HEK293 (cell line): ENCODE data around the gene ASIC4.

Experiments
- CTCF ChIA-PET: fragments of 350-600 bp; formaldehyde crosslinking; extraction: SDS; loops from one replicate; lab custom pipeline; 2021; ENCODE audit warnings: antibody characterized with exemption; lab: Yijun Ruan, JAX
- POLR2A ChIA-PET: fragments of 300-600 bp; formaldehyde crosslinking; extraction: SDS; loops from one replicate; lab custom pipeline; 2020; ENCODE audit warnings: antibody characterized with exemption, inconsistent platforms; lab: Yijun Ruan, JAX
- H3K27ac ChIP-seq: fragments of 200-500 bp; sonication (Bioruptor generic); 2 replicates; pipeline ENCODE4 v1.5.1; 2014; ENCODE audit warnings: low read depth, low read length, control low read depth, inconsistent platforms; ENCODE audit errors: extremely low read depth
- H3K36me3 ChIP-seq, 2 experiments: fragments of 200-500 bp in 1 of 2; sonication (Bioruptor generic) in 1 of 2; 1 replicate in 1 of 2; 2 replicates in 1 of 2; pipeline ENCODE4 v1.5.1; 2014 to 2017; ENCODE audit warnings: inconsistent platforms in 2 of 2, low read length in 2 of 2; ENCODE audit not compliant: control insufficient read depth in 2 of 2, insufficient read depth in 1 of 2
- H3K4me1 ChIP-seq: fragments of 200-500 bp; sonication (Bioruptor generic); 2 replicates; pipeline ENCODE4 v1.5.1; 2014; ENCODE audit warnings: mild to moderate bottlenecking, low read length, inconsistent platforms; ENCODE audit not compliant: control insufficient read depth, insufficient read depth
- H3K4me3 ChIP-seq: 2 replicates; pipeline ENCODE4 v1.5.1; 2011; ENCODE audit warnings: low read depth, mild to moderate bottlenecking, control low read depth, low read length, moderate library complexity
- H3K9me3 ChIP-seq: fragments of 200-500 bp; sonication (Bioruptor generic); 2 replicates; pipeline ENCODE4 v1.5.1; 2014; ENCODE audit warnings: low read depth, low read length, inconsistent platforms; ENCODE audit not compliant: control insufficient read depth, insufficient read depth
- GLI4 ChIP-seq: fragments of 450-650 bp; formaldehyde crosslinking; IDR thresholded peaks from 2 replicates; pipeline ENCODE4 v1.5.1; 2016; ENCODE audit warnings: missing biosample characterization, missing genetic modification characterization
- GLIS1 ChIP-seq: fragments of 450-650 bp; formaldehyde crosslinking; IDR thresholded peaks from 2 replicates; pipeline ENCODE4 v1.5.1; 2016; ENCODE audit warnings: missing biosample characterization, missing genetic modification characterization
- HOXA7 ChIP-seq: sonication (generic); formaldehyde crosslinking; IDR thresholded peaks from 2 replicates; pipeline ENCODE4 v1.8.1; 2022; ENCODE audit warnings: missing genetic modification reagents, borderline replicate concordance
- KLF1 ChIP-seq: fragments of 450-650 bp; formaldehyde crosslinking; IDR thresholded peaks from 2 replicates; pipeline ENCODE4 v1.5.1; 2016; ENCODE audit warnings: missing biosample characterization, missing genetic modification characterization
- MYNN ChIP-seq: fragments of 450-650 bp; formaldehyde crosslinking; IDR thresholded peaks from 2 replicates; pipeline ENCODE4 v1.5.1; 2016; ENCODE audit warnings: missing biosample characterization, missing genetic modification characterization, borderline replicate concordance
- PRDM1 ChIP-seq: fragments of 450-650 bp; formaldehyde crosslinking; IDR thresholded peaks from 2 replicates; pipeline ENCODE4; 2016; ENCODE audit warnings: missing biosample characterization, missing genetic modification characterization
- SALL2 ChIP-seq: fragments of 450-650 bp; formaldehyde crosslinking; IDR thresholded peaks from 2 replicates; pipeline ENCODE4 v1.5.0; 2017; ENCODE audit warnings: missing biosample characterization, mild to moderate bottlenecking, missing genetic modification characterization, borderline replicate concordance
- SP2 ChIP-seq: fragments of 450-650 bp; formaldehyde crosslinking; IDR thresholded peaks from 2 replicates; pipeline ENCODE4 v1.5.1; 2016; ENCODE audit warnings: missing biosample characterization, missing genetic modification characterization
- ZBTB17 ChIP-seq: fragments of 450-650 bp; formaldehyde crosslinking; IDR thresholded peaks from 2 replicates; pipeline ENCODE4 v1.5.1; 2016; ENCODE audit warnings: missing biosample characterization, missing genetic modification characterization
- ZBTB48 ChIP-seq: fragments of 450-650 bp; formaldehyde crosslinking; IDR thresholded peaks from 2 replicates; pipeline ENCODE4 v1.5.1; 2016; ENCODE audit warnings: missing biosample characterization, missing genetic modification characterization
- ZEB2 ChIP-seq: fragments of 450-650 bp; formaldehyde crosslinking; IDR thresholded peaks from 2 replicates; pipeline ENCODE4 v1.5.1; 2016; ENCODE audit warnings: missing biosample characterization, missing genetic modification characterization
- ZFHX2 ChIP-seq: fragments of 450-650 bp; formaldehyde crosslinking; conservative IDR thresholded peaks from 2 replicates; pipeline ENCODE4 v1.5.1; 2016; ENCODE audit warnings: missing biosample characterization, missing genetic modification characterization
- ZFP69B ChIP-seq: fragments of 450-650 bp; formaldehyde crosslinking; IDR thresholded peaks from 2 replicates; pipeline ENCODE4 v1.5.1; 2016; ENCODE audit warnings: missing biosample characterization, missing genetic modification characterization
- ZNF10 ChIP-seq: fragments of 450-650 bp; formaldehyde crosslinking; IDR thresholded peaks from 2 replicates; pipeline ENCODE4 v1.5.1; 2017; ENCODE audit warnings: missing biosample characterization, missing genetic modification characterization
- ZNF132 ChIP-seq: fragments of 450-650 bp; formaldehyde crosslinking; IDR thresholded peaks from 2 replicates; pipeline ENCODE4 v1.5.1; 2017; ENCODE audit warnings: missing biosample characterization, missing genetic modification characterization, borderline replicate concordance
- ZNF138 ChIP-seq: fragments of 450-650 bp; formaldehyde crosslinking; IDR thresholded peaks from 2 replicates; pipeline ENCODE4 v1.5.1; 2016; ENCODE audit warnings: missing biosample characterization, missing genetic modification characterization, borderline replicate concordance
- ZNF211 ChIP-seq: fragments of 450-650 bp; formaldehyde crosslinking; IDR thresholded peaks from 2 replicates; pipeline ENCODE4 v1.5.1; 2016; ENCODE audit warnings: low read depth, missing biosample characterization, missing genetic modification characterization
- ZNF548 ChIP-seq: fragments of 450-650 bp; formaldehyde crosslinking; IDR thresholded peaks from 2 replicates; pipeline ENCODE4 v1.5.1; 2016; ENCODE audit warnings: missing biosample characterization, missing genetic modification characterization
- ZNF558 ChIP-seq: fragments of 450-650 bp; formaldehyde crosslinking; IDR thresholded peaks from 2 replicates; pipeline ENCODE4 v1.5.1; 2016; ENCODE audit warnings: missing biosample characterization, missing genetic modification characterization
- ZNF623 ChIP-seq: fragments of 450-650 bp; formaldehyde crosslinking; IDR thresholded peaks from 2 replicates; pipeline ENCODE4 v1.5.1; 2016; ENCODE audit warnings: missing biosample characterization, missing genetic modification characterization
- ZNF76 ChIP-seq: fragments of 450-650 bp; formaldehyde crosslinking; IDR thresholded peaks from 2 replicates; pipeline ENCODE4; 2016; ENCODE audit warnings: low read depth, missing biosample characterization, missing genetic modification characterization, borderline replicate concordance
- ZNF768 ChIP-seq: fragments of 450-650 bp; formaldehyde crosslinking; IDR thresholded peaks from 2 replicates; pipeline ENCODE4 v1.5.1; 2018; ENCODE audit warnings: missing biosample characterization, mild to moderate bottlenecking, missing genetic modification characterization
- TF ChIP-seq, protein P1 (sequence below): fragments of 450-650 bp; formaldehyde crosslinking; IDR thresholded peaks from 2 replicates; pipeline ENCODE4 v1.5.1; 2016; ENCODE audit warnings: missing biosample characterization, missing genetic modification characterization, low read depth
- TF ChIP-seq, protein P2 (sequence below): fragments of 450-650 bp; formaldehyde crosslinking; IDR thresholded peaks from 2 replicates; pipeline ENCODE4 v1.5.1; 2016; ENCODE audit warnings: missing biosample characterization, missing genetic modification characterization
- TF ChIP-seq, protein P3 (sequence below): fragments of 450-650 bp; formaldehyde crosslinking; IDR thresholded peaks from 2 replicates; pipeline ENCODE4 v1.5.1; 2017; ENCODE audit warnings: missing biosample characterization, missing genetic modification characterization
- TF ChIP-seq, protein P4 (sequence below): fragments of 450-650 bp; formaldehyde crosslinking; IDR thresholded peaks from 2 replicates; pipeline ENCODE4 v1.5.1; 2017; ENCODE audit warnings: missing biosample characterization, missing genetic modification characterization

ASIC4 gene

DNA sequence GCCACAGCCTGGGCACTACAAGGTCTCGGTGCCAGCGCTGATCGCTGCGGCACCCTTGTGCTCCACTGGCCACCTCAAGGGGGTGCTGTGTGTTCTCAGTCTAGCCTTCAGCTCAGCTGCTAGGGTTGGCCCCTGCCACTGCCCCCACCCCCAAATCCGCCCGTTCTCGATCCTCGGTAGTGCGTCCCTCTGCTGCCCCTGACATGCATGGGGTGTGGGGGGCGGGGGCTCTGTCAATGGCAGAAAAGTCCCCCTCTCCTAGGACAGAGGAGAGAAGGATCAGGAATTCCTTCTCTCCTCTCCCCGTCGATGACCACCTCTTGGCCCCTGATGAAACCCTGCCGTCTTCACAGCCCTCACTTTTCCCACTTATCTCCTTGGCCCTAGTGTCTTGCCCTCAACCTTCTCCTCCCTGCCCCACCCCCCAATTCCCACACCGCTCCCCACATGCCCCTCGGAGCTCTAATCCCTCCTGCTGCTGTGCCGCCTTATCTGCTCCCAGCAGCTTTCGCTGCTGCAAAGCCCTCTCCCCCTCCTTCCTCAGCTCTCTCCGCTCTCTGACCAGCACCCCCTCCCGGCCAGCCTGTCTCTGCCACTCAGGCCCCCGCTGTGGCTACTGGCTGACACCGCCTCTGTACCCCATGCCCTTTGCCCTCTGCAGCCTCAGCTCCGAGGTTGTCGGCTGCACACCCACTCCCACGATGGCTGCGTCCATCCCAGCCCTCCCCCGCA, 4.3 kb upstream of the ASIC4 start (continued):
- TF ChIP-seq, protein P1, sequence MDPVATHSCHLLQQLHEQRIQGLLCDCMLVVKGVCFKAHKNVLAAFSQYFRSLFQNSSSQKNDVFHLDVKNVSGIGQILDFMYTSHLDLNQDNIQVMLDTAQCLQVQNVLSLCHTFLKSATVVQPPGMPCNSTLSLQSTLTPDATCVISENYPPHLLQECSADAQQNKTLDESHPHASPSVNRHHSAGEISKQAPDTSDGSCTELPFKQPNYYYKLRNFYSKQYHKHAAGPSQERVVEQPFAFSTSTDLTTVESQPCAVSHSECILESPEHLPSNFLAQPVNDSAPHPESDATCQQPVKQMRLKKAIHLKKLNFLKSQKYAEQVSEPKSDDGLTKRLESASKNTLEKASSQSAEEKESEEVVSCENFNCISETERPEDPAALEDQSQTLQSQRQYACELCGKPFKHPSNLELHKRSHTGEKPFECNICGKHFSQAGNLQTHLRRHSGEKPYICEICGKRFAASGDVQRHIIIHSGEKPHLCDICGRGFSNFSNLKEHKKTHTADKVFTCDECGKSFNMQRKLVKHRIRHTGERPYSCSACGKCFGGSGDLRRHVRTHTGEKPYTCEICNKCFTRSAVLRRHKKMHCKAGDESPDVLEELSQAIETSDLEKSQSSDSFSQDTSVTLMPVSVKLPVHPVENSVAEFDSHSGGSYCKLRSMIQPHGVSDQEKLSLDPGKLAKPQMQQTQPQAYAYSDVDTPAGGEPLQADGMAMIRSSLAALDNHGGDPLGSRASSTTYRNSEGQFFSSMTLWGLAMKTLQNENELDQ (tag by site-specific recombination): no peak
- TF ChIP-seq ZFHX2 (peak; percentile 77), ZBTB17 (tag by site-specific recombination) (peak; percentile 83), ZNF76 (tag by site-specific recombination) (peak; percentile 61), GLIS1 (tag by site-specific recombination) (peak; percentile 78), ZNF211 (tag by site-specific recombination) (no peak)
- TF ChIP-seq, protein P2, sequence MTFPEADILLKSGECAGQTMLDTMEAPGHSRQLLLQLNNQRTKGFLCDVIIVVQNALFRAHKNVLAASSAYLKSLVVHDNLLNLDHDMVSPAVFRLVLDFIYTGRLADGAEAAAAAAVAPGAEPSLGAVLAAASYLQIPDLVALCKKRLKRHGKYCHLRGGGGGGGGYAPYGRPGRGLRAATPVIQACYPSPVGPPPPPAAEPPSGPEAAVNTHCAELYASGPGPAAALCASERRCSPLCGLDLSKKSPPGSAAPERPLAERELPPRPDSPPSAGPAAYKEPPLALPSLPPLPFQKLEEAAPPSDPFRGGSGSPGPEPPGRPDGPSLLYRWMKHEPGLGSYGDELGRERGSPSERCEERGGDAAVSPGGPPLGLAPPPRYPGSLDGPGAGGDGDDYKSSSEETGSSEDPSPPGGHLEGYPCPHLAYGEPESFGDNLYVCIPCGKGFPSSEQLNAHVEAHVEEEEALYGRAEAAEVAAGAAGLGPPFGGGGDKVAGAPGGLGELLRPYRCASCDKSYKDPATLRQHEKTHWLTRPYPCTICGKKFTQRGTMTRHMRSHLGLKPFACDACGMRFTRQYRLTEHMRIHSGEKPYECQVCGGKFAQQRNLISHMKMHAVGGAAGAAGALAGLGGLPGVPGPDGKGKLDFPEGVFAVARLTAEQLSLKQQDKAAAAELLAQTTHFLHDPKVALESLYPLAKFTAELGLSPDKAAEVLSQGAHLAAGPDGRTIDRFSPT (tag by site-specific recombination): peak; percentile 67; the same call in 1 of the 2 replicates

DNA sequence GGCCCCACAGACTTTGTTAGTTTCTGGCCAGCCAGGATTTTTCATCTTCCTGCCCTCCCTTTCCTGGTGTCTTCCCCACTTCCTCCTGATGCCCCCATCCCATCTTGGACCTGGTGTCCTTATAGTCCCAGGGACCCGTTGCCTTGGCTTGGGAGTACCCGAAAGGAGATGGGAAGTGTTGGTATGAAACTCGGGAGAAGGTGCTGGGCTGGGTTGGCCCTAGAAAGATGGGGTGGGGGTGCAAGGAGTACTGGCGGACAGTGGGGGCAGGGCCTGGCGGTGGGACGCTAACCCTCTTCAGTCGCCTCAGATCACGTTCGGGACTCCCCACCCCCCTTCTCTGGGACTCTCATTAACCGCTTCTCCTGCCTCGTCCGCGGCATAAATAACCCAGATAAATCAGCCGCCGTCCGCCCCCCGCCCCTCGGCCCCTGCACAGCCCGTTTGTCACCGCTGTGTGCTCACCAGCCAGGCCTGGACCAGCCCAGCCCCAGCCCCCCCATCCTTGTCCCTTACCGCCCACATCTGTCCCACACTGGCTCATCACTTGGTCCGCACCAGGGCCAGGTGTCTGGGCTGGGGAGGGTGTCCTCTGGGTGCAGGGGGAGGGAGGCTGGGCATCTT, 3.7 kb upstream of the ASIC4 start:
- H3K4me1 ChIP-seq: peaks cover 2% of the 10 kb centered on the region
- H3K9me3 ChIP-seq: no peaks in the 10 kb centered on the region
- no peak overlapping the region for H3K4me3 ChIP-seq
- TF ChIP-seq, protein P3, sequence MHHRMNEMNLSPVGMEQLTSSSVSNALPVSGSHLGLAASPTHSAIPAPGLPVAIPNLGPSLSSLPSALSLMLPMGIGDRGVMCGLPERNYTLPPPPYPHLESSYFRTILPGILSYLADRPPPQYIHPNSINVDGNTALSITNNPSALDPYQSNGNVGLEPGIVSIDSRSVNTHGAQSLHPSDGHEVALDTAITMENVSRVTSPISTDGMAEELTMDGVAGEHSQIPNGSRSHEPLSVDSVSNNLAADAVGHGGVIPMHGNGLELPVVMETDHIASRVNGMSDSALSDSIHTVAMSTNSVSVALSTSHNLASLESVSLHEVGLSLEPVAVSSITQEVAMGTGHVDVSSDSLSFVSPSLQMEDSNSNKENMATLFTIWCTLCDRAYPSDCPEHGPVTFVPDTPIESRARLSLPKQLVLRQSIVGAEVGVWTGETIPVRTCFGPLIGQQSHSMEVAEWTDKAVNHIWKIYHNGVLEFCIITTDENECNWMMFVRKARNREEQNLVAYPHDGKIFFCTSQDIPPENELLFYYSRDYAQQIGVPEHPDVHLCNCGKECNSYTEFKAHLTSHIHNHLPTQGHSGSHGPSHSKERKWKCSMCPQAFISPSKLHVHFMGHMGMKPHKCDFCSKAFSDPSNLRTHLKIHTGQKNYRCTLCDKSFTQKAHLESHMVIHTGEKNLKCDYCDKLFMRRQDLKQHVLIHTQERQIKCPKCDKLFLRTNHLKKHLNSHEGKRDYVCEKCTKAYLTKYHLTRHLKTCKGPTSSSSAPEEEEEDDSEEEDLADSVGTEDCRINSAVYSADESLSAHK (tag by site-specific recombination): no peak
- TF ChIP-seq GLI4 (tag by site-specific recombination) (no peak), HOXA7 (no peak), ZFP69B (tag by site-specific recombination) (no peak), ZNF768 (tag by site-specific recombination) (no peak), ZNF10 (tag by site-specific recombination) (no peak), ZEB2 (tag by site-specific recombination) (no peak), ZNF132 (tag by site-specific recombination) (no peak), PRDM1 (no peak), ZBTB48 (tag by site-specific recombination) (no peak), KLF1 (tag by site-specific recombination) (no peak), ZNF138 (tag by site-specific recombination) (no peak), MYNN (tag by site-specific recombination) (no peak), ZNF558 (tag by site-specific recombination) (no peak), ZNF548 (no peak), SALL2 (tag by site-specific recombination) (no peak), ZNF623 (tag by site-specific recombination) (no peak), SP2 (tag by site-specific recombination) (no peak)
- TF ChIP-seq, protein P4, sequence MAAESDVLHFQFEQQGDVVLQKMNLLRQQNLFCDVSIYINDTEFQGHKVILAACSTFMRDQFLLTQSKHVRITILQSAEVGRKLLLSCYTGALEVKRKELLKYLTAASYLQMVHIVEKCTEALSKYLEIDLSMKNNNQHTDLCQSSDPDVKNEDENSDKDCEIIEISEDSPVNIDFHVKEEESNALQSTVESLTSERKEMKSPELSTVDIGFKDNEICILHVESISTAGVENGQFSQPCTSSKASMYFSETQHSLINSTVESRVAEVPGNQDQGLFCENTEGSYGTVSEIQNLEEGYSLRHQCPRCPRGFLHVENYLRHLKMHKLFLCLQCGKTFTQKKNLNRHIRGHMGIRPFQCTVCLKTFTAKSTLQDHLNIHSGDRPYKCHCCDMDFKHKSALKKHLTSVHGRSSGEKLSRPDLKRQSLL (tag by site-specific recombination): no peak
- TF ChIP-seq, all 188 proteins: peak for 0
- no peak overlapping the region for H3K27ac ChIP-seq
- POLR2A ChIA-PET: interaction anchor here (0.6 to 2.0 kb wide), 6 partner anchors 11 to 31 kb away, joined by 3 to 21 read pairs (median 6); partner anchors contain the start of gene GMPPA
- peaks cover 0 to 19% of the 10 kb centered on the region in 2 experiments; a peak in 1 of 3 replicates for H3K36me3 ChIP-seq
- CTCF ChIA-PET: interaction anchor here (0.6 to 9.5 kb wide), 24 partner anchors 8 to 1759 kb away, joined by 3 to 150 read pairs (median 5); partner anchors contain the start of genes DNPEP, GMPPA and STK16
